Mammary epithelial cell (primary cell): ENCODE measurements around the gene SEZ6L2.

Experiments used
- CTCF ChIP-seq, 2 donors: IDR thresholded peaks in 1 of 2; conservative IDR thresholded peaks in 1 of 2; 2 replicates each; pipeline ENCODE4 v1.5.1; 2011 to 2012; ENCODE audit warnings: inconsistent platforms in 2 of 2, low read length in 2 of 2, mild to moderate bottlenecking in 2 of 2, control low read depth in 1 of 2, low read depth in 1 of 2; ENCODE audit not compliant: insufficient read depth in 1 of 2; ENCODE audit errors: extremely low read depth in 1 of 2
- EZH2 ChIP-seq: IDR thresholded peaks from 2 replicates; pipeline ENCODE4 v1.6.1; 2012; ENCODE audit warnings: low read length, inconsistent platforms, borderline replicate concordance

GRCh38 chr16:29926711-29927052 lies 27.3 kb upstream of the SEZ6L2 start:
- TF ChIP-seq CTCF (conservative IDR thresholded peaks at IDR 0.05 in 1 of 2, IDR thresholded peaks at IDR 0.05 in 1 of 2; ENCODE audit: extremely low read depth in 1 of 2, insufficient read depth in 1 of 2, low read depth in 1 of 2, low read length in 2 of 2), result no peak
- TF ChIP-seq EZH2, result no peak
